GM21515 (cell line): ENCODE data around the gene RMDN3.

Source experiments
- ATAC-seq: cut with Tn5 transposase; IDR thresholded peaks from one replicate; pipeline ENCODE4 v1.9.1; 2021; ENCODE audit not compliant: unreplicated experiment

Gene RMDN3

GRCh38 chr15:40749151-40749630 is 5.9 kb downstream of the RMDN3 start:
- ATAC-seq: no peak

GRCh38 chr15:40747685-40748631 is 7.1 kb downstream of the RMDN3 start:
- ATAC-seq: no peak

DNA sequence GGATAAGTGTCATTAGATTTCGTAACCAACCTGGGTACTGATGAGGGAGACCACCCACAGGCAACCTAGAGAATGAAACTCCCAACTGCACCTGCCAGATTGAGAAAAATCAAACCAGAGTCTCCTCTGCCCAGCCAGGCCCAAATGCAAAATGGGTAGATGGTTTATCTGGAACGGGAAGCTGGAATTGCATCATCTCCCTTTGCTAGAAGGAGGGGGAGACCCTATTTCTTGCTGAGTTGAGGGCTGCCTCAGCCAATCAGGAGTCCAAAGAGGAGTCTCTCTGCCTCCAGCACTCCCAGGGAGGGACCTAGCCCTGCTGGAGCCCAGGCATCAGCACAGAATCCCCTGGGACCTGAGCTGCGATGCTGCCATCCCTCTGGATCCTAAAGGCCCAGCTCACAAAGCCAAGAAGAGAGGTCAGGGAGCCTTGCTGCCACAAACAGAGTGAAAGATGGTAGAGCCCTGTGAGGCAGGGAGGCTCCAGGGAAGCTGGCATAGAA is 8.1 kb downstream of the RMDN3 start:
- ATAC-seq: no peak

DNA sequence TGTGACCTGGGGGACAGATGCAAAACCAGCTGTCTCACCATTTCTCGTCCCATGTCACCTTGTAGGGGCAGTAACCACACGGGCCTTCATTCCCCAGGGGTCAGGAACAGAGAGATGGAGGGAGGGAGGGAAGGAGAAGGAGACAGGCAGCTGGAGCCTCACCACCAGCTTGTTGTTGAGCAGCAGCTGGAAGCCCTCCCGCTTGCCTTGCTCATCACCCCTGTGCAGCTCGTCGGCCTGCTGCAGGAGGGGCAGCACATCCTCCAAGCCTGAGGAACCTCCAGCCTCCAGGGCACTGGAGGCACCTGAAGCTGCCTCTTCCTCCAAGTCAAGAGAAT is 10.3 kb downstream of the RMDN3 start:
- no peak for ATAC-seq

- ATAC-seq: no peak
These were observed 10.9 kb downstream of the RMDN3 start for GRCh38 chr15:40743921-40744814.

DNA sequence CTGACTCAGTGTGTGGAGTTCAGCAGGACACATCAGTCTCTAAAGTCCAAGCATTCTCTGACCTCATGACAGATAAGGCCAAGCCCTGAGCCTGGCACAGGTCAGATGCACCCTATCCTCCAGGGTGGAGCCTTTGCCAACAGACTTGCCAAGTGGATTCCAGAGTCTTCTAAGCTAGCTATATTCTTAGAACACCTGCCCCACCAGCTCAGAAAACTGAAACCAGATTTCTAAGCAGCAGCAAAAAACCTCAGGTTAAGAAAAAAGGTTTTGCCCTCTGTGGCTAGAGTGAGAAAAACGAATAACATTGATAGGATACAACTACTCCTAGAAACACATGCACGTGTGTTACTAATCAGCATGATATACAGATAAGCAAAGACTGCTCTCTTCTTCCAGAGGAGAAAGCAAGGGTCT is 11.6 kb downstream of the RMDN3 start:
- no peak for ATAC-seq

DNA sequence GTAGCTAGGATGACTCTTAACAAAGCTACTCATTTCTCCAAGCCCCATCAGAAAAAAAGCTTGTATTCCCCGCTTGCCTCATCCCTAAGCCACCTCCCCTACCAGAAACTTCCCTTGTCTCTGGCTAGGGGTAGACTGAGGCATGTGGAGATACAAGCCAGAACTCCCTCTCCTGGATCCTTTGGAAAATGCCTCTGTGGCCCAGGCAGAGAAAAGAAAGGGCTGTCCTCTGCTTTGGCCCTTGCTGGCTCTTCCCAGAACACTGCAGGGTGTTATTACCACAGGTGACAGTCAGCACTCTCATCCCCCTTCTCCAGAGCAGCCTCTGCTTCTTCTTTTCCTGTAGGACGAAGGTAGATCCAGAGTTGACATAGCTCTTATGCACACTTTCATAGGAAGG is 15.2 kb downstream of the RMDN3 start:
- no peak for ATAC-seq

GRCh38 chr15:40739047-40739446 is 16.0 kb downstream of the RMDN3 start:
- ATAC-seq: no peak

- ATAC-seq: no peak
These were observed 18.0 kb downstream of the RMDN3 start for GRCh38 chr15:40737048-40737447.

- no peak for ATAC-seq
These were observed 18.5 kb downstream of the RMDN3 start for GRCh38 chr15:40736575-40736974.

- ATAC-seq: no peak
These were observed 24.0 kb downstream of the RMDN3 start for GRCh38 chr15:40731034-40731433.

- no peak for ATAC-seq
These were observed 31.1 kb downstream of the RMDN3 start for GRCh38 chr15:40723919-40724318.

DNA sequence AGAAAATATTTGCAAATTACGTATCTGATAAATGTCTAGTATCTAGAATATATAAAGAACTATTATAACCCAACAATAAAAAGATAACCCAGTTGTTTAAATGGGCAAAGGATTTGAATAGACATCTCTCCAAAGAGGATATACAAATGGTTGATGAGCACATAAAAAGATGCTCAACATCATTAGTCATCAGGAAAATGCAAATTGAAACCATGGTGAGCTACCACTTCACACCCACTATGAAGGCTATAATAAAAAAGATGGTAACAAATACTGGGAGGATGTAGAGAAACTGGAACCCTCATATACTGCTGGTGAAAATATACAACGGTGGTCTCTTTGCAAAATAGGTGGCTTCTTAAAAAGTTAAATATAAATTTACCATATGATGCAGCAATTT is 32.1 kb downstream of the RMDN3 start:
- no peak for ATAC-seq

- no peak for ATAC-seq
These were observed 32.7 kb downstream of the RMDN3 start for GRCh38 chr15:40722354-40722753.

DNA sequence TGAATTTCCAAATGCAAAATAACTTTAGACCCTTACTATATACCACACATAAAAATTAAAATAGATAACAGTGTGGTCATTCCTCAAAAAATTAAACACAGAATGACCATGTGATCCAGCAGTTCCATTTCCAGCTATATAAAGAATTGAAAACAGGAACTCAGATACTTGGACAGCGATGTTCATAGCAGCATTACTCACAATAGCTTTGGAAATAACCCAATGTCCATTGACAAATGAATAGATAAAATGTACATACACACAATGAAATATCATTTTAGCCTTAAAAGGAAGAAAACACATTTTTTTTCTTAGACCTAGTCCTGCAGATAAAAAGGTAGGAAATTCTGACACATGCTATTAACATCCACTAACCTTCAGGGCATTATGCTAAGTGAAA is 33.4 kb downstream of the RMDN3 start:
- ATAC-seq: no peak

DNA sequence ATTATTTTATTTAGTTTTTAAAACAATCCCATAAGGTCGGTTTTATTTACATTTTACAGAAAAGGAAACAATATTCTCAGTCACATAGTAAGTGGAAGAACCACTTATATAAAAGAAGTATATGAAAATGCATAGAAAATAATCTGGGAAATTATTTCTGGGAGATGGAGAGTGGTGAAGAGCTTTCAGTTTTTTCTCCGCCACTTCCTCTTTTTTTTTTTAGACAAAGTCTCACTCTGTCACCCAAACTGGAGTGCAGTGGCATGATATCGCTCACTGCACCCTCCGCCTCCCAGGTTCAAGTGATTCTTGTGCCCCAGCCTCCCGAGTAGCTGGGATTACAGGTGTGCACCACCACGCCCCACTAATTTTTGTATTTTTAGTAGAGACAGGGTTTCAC is 38.9 kb downstream of the RMDN3 start:
- ATAC-seq: no peak

- no peak for ATAC-seq
These were observed 40.9 kb downstream of the RMDN3 start for GRCh38 chr15:40714144-40714543.

- ATAC-seq: no peak
These were observed 48.9 kb downstream of the RMDN3 start for GRCh38 chr15:40706121-40706520.

DNA sequence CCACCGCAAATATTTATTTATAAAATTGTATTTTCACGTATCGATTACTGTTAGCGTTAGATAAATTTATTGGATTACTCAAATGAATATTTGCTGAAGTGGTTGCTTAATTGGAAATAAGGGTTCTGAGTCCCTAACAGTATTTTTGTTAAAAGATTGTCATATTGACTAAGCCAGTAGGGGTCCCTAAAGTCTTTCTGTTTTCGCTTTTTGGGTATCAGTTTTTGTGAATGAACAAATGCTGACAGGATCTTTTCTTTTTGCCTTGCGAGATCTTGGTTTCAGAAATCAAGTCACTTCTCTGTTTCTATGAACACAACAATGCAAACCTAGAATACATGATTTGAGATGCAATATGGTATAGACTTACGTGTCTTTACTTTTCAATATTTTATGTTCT is 53.0 kb downstream of the RMDN3 start:
- ATAC-seq: no peak

DNA sequence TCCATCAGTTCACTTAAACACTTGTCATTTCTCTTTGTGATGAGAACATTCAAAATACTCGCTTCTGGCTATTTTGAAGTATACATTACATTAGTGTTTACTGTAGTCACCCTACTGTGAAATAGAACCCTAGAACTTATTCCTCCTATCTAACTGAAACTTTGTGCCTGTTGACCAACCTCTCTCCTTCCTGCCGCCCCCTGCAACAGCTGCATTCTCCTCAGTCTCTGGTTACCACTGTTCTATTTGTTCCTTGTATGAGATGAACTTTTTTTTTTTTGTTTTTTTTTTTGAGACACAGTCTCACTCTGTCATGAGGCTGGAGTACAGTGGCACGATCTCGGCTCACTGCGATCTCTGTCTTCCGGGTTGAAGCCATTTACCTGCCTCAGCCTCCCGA is 57.1 kb downstream of the RMDN3 start:
- ATAC-seq: no peak

DNA sequence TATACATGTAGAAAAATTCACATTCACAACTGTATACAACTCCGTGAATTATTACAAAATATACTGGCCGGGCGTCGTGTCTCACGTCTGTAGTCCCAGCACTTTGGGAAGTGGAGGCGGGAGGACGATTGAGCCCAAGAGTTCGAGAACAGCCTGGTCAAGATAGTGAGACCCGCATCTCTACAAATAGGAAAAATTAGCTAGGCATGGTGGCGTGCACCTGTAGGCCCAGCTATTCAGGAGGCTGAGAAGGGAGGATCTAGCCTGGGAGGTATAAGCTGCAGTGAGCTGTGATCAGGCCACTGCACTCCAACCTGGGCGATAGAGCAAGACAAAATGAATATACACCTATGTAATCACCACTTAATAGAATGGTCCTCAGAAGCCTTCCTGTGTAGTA is 58.8 kb downstream of the RMDN3 start:
- ATAC-seq: no peak

DNA sequence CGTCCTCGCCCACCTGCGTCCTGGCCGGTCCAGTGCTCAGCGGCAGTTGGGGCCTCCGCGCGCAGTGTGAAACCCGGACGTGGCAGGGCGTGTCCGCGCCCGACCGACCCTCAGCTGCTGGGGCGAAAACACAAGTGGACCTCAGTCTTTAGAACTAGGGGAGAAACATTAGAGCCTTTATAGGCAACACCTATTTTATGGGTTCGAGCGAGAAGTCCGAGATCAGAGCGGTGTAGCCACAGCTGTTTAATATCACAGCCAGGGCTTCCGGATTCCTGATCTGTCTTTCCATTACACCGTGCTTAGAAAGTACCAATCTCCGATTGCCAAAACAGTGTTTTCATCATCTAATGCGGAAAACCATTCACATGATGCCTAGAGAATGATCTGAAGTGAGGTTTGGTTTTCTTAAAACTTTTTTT is 59.6 kb downstream of the RMDN3 start:
- peak; percentile 1 for ATAC-seq
